IPS DF 4.7 (cell line): Measurements from ENCODE around the gene FBF1.

ENCODE experiments used
- DNase-seq: peaks from one replicate; pipeline ENCODE4 v3.0.0-alpha.2; 2013; ENCODE audit warnings: low spot score; ENCODE audit errors: extremely low read depth

FBF1 gene

DNA sequence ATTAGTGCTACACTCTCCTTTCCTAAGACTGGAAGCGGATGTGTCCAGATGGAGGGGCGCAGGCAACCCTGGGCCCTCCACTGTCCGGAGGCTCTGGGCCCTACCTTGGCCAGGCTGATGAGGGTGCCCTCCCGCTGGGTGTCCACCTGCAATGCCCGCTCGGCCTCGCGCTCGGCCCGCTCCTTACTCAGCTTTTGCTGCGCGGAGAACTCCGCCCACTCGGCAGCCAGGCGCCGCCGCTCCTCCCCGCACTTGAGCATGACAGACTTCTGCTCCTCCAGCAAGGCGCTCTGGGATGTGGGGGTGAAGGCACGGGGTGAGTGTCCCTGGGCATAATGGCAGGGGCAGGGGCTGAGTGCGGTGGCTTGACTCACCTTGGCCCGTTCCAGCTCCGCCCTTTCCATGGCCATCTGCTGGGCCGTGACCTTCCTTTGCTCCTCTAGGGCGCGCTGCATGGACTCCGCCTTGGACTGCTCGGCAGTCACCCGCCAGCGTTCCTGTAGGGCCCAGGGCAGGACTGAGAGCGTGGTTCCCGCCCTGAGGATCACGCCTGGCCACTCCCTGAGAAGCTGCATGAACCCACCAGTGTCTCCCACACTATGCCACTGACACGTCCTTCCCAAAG is 26.1 kb downstream of the FBF1 start:
- DNase-seq, result no peak

DNA sequence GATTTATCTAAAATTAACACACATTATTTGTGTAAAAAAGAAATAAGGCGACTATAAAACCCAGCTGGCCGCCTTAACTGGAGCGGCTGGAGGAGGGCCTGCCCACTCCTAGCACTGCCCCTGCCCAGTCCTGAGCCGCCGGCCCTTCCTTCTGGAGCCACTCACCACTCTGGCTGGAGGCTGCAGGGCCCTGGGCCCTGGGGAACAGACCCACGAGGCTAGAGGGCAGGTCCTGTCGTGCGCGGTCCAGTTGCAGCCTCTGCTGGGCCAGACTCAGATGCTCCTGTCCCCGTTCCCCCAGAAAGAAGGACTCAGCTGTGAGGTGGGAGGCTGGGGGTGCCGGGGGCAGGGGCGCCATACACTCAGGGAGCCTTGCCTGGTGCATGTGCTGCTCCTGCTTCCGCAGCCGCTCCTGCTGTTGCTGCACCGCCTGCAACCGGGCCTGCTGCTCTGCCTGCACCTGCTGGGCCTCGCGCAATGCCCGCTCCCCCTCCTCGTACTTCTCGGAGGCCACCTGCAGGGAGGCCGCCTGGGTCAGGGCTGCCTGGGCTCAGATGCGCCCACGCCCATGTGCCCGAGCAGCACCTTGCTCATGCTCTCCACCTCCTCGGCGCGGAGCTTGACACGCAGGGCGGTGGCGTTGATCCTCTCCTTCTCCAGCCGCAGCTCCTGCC is 27.2 kb downstream of the FBF1 start:
- DNase-seq, result no peak

DNA sequence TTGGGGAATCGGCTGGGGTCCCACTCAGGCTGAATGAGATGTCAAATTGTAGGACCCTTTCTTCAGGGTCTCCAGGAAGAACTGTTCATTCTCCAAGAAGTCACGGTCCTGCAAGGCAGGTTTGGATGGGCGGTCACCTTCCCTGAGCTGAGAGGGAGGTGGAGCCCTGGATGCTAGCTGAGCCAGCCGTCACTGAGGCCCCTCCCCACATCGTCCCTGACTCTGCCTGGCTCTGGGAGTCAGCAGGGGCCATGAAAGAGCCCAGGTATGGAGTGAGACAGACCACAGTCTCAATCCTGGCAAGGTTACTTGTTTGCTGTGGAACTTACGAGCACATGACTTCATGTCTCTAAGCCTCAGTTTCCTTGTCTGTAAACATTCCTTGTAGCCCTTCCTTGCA is 30.1 kb downstream of the FBF1 start:
- DNase-seq, result no peak

DNA sequence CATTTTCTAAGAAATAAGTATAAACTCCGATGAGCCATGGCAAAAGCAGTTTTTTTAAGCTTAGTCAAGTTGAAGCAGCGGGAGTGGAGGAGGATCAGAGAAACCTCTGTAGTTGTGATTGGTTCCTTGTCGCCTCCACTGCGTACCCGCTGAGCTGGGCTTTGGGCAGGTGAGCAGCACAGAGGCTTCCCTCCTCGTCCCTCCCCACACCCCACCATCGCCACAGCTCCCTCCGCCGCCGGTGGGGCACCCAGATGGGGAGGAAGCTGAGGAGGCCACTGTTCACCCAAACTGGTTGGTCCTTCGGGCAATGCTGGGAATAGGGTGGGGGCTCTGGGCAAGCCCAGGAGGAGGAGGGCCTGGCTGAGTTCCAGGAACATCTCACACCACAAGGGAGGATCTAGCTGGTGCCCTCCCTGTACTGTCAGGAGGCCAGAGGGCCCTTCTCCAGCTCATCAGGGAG is 31.0 kb downstream of the FBF1 start:
- DNase-seq, result no peak

DNA sequence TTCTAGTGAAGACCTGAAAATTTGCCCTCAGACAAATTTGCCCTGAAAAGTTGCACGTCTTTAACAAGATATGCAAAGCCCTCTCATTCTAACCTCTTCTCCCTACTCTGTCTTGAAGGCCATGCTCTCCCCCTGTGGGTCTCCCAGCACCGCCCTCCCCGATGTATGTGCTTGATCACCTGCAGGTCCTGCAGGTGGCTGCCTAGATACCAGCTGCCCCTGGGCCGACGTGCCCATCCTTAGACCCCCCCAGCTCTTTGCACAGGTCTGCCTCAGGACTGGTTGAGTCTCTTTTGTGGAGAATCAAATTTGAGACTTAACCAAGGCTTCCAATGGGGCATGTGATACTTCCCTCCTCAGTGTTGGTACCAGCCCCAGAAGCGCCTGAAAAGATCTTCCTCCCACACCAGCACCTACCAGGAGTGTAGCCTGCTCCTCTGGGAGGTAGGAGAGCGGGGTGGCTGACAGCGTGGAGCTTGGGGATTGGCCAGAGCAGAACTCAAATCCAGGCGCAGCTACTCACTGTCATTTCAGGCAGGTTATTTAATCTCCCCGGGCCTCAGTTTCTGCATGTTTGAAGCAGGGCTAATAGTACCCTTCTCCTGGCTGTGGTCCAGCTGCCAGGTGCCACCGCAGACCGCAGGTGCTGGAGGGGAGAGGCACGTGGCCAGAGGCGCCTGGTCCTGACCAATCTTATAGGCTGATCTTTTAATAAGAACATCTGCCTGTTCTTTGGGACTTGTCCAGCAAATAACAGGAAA is 31.6 kb downstream of the FBF1 start:
- no peak for DNase-seq

DNA sequence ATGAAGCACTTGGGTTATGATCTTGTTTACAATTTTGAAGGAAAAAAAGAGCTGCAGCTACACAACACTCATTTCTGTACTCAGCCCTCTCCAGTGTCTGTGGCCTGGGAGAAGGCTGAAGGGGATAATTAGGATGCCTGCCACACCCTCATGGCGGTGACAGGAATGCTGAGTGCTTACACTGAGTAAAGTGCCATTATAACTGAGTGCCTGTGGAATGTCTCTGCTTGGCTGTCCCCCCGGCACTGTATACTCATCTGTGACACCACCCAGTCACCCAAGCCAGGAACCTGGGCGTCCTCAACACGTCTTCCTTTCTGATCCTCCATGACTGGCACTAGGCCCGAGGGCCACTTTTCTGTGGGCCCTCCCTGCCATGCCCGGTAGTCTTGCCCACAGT is 32.6 kb downstream of the FBF1 start:
- DNase-seq, result no peak

DNA sequence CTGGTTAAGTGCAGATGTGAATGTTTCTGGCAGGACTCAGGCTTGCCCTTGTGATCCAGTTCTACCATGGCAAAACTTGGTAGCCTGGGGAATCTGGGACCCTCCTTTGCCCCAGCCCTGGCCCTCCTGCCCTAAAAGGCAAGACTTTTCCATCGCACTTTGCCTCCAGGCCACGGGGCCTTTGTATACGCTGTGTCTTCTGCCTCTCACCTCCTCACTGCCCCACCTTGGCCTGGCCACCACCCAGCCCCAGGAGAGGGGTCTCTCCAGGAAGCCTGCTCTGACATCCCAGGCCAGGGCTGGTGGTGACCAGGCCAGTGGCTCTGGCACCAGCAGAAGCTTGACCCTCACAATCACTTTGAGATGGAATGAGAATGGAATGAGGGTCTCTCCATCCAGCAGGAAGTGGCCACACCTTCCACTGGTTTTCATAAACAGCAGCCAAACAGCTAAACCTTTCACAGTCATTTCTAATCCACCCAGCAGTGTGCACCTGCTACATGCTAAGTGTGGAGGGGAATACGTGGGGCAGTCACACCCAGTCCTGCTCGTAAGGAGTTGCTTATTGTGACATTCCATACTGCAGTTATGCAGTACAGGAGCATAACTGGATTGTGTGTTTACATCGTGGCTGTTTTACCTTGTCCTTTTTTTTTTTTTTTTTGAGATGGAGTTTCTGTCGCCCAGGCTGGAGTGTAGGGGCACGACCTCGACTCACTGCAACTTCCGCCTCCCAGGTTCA is 34.5 kb downstream of the FBF1 start:
- no peak for DNase-seq

DNA sequence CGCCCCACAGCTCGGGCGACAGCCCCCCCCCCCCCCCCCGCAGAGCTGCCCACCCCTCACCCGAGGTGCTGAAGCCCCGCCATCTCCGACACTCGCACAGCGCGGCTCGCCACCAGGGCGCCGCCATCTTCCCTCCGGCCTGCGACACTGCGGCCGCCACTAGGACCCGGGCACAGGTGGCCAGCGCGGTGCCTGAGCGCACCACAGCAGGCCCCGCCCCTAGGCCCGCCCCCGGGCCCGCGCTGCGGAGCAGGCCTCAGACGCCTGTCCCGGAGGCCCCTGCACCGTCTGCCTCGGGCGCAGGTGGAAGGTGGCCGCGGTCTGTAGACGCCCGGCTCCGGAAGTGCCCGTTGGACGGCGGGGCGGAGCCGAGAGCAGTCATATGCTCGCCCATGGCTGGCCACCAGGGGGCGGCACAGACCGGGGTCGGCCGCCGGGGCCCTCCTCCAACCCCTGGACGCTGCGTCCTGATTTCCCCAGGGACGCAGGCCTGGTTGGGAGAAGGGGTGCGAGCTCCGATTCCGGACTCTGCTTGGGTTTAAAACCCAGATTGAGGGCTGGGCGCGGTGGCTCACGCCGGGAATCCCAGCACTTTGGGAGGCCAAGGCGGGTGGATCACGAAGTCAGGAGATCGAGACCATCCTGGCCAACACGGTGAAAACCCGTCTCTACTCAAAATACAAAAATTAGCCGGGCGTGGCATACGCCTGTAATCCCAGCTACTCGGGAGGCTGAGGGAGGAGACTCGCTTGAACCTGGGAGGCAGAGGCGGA is 35.9 kb downstream of the FBF1 start, which contains the start of gene MRPL38:
Gene MRPL38, minus strand, starts transcription at position 136 of the 773 bp plus-strand sequence. Its CDS starts 9 bp downstream, at position 127.
- no peak for DNase-seq

DNA sequence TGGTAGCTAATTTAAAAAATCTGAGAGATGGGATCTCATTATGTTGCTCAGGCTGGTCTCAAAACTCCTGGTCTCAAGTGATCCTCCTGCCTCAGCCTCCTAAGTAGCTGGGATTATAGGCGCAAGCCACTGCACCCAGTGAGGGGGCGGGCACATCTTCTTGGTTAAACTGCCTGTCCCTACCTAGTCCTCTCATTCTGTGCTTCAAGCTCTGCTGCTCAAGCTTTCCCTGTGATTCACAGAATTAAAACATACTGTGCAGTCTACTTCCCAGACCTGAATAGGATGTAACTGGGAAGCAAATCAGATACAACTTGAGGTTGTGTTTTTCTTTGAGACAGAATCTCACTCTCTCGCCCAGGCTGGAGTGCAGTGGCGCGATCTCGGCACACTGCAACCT is 38.4 kb downstream of the FBF1 start:
- no peak for DNase-seq

DNA sequence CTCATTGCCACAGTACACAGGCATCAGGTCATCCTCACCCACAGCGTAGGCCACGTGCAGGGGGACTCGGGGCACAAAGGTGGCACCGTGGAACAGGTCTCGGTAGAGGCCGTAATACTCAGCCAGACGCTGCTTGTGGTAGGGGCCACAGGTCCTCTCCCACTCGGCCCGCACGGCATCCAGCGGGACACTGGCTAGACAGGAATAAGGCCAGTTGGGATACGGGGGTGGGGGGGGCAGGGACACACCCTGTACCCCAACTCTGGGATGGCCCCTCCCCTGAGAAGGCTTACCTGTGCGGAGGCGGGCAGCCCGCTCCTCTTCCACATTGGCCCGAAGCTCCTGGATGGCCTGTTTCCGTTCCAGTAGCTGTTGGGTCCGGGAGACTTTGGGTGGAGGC is 39.1 kb downstream of the FBF1 start:
- no peak for DNase-seq

DNA sequence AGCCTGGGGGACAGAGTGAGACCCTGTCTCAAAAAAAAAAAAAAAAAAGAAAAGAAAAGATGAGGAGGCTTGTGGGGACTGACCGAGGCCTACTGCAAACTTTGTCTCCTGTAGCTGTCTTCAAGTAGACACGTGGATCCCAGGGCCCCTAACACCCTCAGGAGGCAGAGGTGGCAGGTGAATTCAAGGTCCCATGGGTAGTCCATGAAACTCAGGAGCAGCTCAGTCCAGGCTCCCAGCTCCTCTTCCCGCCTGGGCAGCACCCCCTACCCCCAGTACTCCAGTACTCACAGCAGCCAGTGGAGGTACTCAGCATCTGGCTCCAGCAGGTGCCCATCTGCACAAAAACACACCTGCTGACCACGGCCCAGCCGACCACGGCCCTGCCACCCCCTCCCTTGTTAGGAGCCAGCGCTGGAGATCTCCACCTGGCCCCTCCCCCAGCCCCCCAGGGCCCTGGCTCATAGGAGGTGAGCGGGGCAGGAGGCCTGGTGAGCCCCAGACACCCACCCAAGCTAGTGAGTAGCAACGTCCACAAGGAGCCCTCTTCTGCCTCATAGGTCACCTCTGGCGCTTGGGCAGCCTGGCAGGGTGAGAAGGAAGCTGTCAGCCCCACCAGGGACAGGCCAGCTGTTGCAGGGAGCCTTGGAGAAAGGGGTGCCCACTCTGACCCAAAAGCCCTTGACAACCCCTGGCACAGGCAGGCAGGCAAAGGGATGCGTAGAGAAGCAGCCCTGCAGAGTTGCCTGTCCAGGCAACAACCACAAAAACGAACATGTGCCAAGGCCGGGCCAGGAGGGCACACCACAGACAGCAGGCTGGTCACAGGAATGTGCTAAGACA is 39.9 kb downstream of the FBF1 start:
- no peak for DNase-seq

DNA sequence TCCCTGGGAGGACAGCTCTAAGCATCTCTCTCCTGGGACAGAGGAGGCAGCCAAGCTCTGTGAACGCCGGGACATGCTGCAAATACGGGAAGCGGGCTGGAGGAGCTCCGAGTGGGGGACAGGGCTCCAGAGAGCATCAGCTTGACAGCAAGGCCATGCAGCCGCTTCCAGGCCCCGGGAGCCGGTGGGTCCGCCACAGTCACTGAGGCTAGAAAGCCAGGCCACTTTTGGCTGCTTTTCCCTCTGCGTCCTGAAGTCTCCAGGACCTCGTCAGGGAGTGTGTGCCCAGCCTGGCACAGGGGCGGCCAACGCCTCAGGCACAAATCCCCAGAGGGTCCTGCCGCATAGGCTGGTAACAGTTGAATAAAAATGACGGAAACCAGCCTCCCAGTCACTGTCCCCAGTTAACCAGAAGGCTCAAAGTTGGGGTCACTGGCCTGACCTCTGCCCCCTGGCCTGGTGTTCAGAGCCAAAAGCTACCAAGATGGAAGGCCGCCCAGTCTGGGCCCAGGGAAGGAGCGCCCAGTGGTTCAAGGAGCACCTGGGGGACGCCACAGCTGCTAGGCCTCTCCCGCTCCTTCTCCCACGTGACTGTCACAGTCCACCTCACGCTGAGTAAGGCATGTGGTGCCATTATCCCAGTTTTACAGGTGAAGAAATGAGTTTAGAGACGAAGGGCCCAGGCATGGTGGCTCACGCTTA is 40.9 kb downstream of the FBF1 start:
- no peak for DNase-seq

DNA sequence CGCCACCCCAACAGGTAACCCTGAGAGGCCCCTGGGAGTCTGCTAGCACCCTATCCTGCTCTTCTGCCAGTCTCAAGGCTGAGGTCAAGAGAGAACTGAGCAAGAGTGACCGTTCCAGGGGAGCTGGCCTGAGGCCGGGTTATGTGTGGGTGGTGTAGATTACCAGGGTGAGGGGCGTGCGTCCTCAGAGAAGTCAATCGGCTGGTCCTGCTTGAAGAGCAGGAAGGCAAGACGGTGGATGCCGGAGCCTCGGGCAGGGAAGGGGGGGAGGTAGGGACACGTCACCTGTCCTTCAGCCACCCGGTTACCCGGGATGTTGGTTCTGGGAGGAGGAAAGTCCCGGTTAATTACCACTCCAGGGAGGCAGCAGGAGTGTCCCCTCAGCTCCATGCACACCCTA is 41.5 kb downstream of the FBF1 start:
- no peak for DNase-seq

DNA sequence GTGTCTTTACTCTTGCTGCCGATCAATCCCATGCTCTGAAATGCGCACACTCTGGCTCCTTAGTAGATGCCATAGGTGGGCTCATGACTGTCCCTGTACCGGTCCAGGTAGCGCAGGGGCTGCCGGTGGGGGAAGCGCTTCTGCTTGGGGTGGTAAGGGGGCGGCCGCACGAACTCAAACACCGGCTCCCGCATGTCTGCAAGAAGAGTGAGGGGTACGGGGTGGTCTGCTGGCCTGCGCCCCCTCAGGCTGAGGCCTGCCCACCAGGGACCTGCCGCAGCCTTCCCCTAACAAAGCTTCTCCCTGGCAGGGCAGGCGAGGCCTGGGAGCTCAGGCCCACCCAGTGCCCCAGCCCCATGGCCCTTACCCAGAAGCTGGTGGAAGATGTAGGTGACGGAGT is 42.1 kb downstream of the FBF1 start:
- no peak for DNase-seq

DNA sequence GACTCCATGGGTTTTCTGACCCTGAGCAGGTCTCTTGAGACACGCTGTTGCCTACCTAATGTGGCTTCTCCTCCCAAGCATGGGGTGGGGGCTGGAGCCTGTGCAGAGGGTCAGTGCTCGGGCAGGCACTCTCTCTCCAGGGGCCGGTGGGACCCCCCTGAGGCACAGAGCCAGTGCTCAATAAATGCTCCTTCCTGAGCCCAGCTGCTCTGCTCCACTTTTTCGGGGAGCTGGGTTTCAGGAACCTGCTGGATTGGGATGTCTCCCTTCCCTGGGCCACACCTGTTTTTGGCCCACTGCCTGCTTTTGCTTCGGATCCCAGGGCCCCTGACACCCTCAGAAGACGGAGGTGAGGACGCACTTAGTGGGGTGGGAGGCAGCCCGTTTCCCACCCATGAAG is 42.8 kb downstream of the FBF1 start:
- no peak for DNase-seq

DNA sequence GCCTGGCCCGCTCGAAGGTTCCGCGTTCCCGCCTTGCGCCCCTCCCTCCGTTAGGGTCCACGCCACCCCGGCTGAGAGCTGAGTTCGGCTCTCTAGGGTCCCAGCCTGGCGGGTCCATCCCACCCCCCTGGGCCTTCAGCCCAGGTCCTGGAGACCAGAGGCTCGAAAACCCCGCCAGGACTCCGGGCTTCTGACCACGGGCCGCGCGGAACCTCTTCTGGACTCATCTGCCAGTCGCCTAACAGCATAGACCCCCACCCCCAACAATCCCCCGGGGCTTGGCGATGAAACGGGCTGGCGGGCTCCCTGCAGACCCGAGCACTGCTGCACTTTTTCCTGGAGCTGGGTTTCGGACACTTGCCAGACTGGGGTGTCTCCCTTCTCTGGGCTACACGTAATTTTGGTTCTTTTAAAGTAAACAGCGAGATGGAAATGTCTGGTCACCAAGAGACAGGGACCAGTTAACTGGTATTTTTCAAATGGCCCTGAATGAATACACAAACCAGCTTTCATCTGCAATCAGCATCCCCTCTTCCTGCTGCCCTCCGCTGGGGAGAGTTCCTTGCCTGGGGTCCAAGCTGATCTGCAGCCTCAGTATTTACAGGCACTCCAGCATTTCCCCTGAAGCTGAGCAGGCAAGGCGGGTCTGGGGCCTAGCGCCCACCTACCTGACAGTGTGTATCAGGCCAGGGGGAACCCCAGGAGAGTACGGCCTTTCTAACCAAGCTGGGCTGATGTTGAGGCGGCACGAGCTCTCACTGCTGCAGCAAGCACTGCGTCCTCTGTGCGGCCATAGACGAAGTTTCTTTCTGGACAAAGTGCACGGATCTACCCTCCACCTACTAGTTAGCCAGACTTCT is 43.5 kb downstream of the FBF1 start:
- no peak for DNase-seq

DNA sequence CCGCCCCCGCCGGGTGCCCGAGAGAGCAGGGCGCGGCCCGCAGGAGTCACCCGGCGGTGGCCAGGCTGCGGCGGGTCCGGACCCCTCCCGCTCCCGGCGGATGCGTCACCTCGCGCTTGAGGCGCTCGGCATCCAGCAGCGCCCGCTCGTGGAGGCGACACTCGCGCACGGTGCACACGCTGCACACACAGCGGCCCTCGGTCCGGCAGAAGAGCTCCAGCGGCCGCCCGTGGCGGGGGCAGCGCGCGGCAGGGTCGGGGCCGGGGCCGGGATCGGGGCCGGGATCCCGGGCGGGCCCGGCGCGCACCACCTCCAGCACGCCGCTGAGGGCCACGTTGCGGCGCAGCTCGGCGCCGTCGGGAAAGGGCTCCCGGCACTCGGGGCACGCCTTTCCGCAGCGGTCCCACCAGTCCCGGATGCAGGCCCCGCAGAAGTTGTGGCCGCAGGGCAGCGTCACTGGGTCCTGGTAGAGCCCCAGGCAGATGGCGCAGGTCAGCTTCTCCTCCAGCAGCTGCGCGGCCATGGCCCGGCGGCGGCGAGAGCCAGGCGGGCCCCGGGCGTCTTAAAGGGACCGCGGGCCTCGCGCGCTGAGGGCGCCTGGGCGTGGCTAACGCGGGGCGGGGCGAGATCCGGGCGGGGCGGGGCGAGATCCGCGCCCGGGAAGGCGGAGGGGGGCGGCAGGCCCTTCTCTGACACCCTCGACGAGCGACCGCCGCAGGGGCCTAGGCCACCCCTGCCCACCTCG is 44.3 kb downstream of the FBF1 start, which contains the start of gene TRIM65:
Gene TRIM65, minus strand, starts transcription at position 537 of the 745 bp plus-strand sequence. Its CDS starts 14 bp downstream, at position 523.
- no peak for DNase-seq
